ENCODE results near the gene PAFAH1B2.
"Not testable (repeated sequence)": the region's sequence is repeated elsewhere in the genome, so short reads cannot be mapped to it uniquely, and the experiment has no call there.

Gene PAFAH1B2

GRCh38 chr11:117176186-117176585 is 32.1 kb downstream of the PAFAH1B2 start:
- DNase-seq, result no peak

DNA sequence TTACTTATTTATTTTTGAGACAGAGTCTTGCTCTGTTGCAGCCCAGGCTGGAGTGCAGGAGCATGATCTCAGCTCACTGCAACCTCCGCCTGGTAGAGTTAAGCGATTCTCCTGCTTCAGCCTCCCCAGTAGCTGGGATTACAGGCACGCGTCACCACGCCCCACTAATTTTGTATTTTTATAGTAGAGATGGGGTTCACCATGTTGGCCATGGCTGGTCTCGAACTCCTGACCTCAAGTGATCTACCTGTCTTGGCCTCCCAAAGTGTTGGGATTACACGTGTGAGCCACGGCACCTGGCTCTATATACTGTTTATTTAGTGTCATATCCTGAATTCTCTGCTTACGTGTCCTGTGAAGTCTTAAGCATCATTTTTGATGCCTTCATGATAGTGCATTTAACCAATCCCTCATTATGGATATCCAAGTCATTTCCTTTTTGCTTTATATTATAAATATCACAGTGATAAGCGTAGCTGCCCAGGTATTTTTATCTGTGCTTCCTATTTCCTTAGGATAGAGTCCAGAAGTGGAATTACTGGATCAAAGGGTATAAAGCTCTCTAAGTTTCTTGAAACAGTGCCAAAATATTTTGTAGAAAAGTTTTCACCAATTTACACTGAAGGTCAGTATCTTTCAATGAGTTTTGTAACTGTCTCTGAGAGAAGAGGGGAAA is 33.6 kb downstream of the PAFAH1B2 start:
- no peak for DNase-seq

DNA sequence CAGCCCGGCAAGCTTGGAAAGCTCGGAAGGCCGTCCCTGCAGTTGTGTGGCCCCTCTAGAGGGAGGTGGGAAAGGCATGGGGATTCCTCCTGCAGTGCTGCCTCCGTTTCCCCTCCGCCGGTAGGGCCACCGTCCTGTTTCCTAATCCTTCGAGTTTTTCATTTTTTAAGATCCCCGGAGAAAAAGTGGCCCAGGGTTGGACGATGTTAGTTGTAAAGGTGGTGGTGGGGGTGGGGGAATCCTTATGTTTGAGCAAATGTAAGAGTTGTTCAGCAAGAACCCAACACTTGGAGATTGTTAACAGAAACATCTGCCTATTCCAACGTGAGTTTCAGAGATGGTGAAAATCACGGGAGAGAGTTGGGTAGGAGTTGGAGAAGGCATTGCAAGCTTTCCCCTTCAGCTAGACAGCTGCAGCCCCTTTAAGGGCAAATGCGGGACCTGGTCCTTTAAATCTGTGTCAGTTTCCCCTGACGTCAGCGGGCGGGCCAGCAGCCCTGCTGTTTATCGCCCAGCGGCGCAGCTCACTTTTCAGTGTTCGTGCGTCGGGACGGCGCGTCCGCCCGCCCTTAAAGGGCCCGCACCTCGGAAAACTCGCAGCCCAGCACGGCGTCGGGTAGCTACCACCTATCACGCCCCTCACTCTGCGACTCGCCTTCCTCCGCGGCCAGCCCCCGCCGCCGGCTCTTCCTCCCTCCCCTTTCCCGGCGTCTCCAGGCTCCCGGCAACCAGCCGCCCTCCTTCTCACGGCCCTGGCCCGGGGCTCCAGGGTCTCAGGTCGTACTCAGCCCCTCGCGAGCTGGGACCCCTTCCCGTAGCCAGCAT is 34.3 kb downstream of the PAFAH1B2 start, which contains the start of gene SIDT2:
SIDT2 (plus strand) TSS at position 534 of the 825 bp plus-strand sequence. CDS start 521 bp downstream, outside the sequence.
- DNase-seq, result peak; percentile 99

- DNase-seq, result peak; percentile 45
Measured at GRCh38 chr11:117179048-117179999, 35.2 kb downstream of the PAFAH1B2 start.

GRCh38 chr11:117180020-117180419 is 35.9 kb downstream of the PAFAH1B2 start:
- DNase-seq, result no peak

DNA sequence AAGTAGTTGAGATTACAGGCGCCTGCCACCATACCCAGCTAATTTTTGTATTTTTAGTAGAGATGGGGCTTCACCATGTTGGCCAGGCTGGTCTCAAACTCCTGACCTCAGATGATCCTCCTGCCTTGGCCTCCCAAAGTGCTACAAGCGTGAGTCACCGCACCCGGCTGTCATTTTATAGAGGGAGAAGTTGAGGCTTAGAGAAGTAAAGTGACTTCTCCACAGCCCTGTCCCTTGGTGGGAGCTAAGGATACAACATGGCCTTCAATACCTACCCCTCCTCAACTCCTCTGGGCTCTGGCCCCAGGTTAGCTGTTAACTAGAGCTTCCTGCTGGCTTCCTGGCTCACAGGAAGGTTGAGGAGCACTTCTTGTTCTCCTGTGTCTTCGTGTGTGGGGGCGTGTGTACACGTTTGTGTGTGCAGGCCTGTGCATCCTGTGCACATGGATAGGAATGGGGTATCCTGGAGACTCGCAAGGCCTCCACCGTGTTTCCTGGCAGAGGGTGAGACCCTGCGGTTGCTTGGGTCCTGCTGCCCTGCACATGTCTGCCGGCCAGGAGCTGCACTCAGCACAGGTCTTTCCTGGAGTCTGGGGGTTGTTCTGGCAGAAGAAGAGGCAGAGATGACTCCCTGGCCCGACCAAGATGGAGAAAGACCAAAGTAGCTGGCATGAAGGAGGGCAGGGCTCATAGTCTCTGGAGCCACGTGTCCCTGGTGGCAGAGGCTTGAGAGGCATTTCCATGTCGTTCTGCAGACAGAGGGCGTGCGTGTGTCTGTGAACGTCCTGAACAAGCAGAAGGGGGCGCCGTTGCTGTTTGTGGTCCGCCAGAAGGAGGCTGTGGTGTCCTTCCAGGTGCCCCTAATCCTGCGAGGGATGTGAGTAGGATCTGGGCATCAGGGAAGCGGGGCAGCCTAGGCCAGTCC is 36.8 kb downstream of the PAFAH1B2 start:
- DNase-seq, result peak; percentile 60

GRCh38 chr11:117181586-117182550 is 37.8 kb downstream of the PAFAH1B2 start:
- DNase-seq, result no peak

GRCh38 chr11:117182551-117182935 is 38.5 kb downstream of the PAFAH1B2 start:
- no peak for DNase-seq

DNA sequence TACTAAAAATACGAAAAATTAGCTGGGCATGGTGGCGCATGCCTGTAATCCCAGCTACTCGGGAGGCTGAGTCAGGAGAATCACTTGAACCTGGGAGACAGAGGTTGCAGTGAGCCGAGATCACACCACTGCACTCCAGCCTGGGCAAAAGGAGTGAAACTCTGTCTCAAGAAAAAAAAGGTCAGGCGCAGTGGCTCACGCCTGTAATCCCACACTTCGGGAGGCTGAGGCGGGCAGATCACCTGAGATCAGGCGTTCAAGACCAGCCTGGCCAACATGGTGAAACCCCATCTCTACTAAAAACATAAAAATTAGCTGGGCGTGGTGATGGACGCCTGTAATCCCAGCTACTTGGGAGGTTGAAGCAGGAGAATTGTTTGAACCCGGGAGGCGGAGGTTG is 39.1 kb downstream of the PAFAH1B2 start:
- DNase-seq, result not testable (repeated sequence)

- no peak for DNase-seq
Measured at GRCh38 chr11:117183724-117184349, 39.8 kb downstream of the PAFAH1B2 start.

- no peak for DNase-seq
Measured at GRCh38 chr11:117185736-117186430, 41.8 kb downstream of the PAFAH1B2 start.

GRCh38 chr11:117186431-117186761 is 42.3 kb downstream of the PAFAH1B2 start:
- no peak for DNase-seq

- no peak for DNase-seq
Measured at GRCh38 chr11:117187007-117187406, 42.9 kb downstream of the PAFAH1B2 start.

DNA sequence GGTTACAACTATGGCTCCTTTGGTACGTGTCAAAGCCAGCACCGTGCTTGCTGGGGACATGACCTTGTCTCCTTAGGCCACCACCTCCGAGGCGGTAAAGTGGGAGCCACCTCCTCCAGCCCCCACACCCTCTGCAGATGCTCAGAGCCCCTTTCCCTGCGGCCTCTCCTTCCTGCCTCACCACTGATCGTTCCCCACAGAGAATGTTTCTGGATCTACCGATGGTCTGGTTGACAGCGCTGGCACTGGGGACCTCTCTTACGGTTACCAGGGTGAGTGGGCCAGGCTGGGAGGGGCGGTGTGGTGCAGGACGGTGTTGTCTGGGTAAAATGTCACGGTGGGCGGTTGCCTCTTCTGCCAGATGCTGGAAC is 43.3 kb downstream of the PAFAH1B2 start:
- DNase-seq, result no peak

DNA sequence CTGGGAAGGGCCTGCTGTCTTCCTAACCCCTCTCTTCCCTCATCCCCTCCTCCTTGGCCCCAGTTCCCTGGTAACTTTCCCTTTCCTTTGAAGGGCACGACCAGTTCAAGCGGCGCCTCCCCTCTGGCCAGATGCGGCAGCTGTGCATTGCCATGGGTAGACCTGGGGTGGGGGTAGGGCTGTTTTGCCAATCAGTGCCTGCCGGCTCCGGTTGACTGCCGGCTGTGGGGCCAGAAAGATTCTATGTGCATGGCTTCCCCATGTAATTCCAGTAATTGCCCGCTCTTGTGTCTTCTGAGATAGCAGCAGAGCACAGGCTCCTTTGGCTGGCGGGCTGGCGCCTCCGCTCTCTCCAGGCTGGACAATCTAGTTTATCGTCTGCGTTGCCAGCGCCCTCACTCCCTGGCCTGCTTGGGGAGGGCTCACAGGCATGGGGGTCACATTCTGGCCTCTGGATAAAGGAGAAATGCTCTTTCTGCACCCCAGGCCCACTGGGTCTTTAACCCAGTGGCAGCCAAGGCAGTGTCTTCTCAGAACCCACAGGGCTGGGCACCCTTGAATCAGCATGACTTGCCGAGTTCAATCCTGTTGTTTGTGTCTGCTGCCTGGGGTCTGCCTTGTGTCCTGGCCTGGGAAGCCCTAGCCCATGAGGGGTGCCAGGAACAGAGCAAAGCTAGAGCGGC is 43.9 kb downstream of the PAFAH1B2 start:
- no peak for DNase-seq

DNA sequence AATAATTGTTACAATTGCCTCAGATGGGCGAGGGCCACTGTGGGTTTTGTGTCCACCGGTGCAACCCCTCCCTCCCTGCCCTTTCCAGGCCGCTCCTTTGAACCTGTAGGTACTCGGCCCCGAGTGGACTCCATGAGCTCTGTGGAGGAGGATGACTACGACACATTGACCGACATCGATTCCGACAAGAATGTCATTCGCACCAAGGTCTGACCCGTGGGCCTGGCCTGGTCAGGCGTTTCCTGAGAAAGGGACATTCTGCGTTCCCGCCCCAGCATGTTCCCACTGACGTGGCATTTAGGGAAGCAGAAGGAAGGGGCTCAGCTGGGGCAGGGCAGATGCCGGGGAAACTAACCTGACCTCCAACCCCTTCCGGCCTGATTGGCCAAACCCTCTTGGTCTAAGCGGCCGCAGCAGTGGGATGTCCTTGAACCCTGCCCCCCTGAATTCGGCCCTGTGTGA is 44.6 kb downstream of the PAFAH1B2 start:
- no peak for DNase-seq

DNA sequence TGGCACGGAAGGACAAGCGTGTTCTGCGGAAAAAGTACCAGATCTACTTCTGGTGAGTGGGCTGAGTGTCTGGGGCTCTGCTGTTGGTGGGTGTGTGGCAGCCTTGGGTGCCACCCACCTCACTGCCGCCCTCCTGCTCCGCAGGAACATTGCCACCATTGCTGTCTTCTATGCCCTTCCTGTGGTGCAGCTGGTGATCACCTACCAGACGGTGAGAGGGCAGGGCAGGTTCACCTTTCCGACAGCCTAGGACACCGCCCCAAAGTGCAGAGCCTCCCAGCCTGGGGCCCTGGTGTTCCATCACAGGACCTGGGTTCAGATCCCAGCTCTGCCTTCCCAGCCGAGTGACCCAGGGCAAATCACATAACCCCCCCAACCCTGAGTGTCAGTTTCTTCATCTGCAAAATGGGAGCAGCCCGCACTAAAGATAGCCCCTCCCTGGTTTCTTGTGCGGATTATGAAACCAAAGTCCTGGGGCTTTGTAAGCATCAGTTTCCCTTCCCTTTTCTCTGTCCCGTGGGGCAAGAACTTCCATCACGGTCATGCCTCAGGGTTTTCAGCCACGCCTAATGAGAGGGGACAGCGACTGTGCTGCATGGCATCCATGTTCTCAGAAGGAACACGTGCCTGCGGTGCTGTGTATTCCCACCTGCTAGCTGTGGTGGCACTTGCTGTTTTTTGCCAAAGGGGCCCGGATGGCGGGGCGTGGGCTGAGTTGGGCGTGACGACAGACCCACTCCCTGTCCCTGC is 45.3 kb downstream of the PAFAH1B2 start:
- DNase-seq, result no peak

DNA sequence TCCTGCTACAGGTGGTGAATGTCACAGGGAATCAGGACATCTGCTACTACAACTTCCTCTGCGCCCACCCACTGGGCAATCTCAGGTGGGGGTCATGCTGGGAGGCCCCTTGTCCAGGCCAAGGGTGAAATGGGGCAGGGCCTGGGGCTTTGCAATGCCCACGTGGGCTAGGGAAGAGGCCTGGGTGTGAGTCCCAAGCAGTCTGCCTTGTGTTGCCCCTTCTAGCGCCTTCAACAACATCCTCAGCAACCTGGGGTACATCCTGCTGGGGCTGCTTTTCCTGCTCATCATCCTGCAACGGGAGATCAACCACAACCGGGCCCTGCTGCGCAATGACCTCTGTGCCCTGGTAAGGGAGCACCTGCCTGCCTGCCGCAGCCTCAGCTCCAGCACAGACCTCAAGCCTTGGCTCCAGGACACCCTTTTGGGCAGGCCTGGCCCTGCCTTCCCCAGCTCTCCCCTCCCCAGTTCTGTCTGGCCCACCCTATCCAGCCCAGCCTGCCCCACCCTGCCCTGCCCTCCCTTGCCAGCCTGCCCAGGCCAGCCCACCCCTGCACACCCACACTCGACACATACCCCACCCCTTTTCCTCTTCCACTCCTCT is 46.0 kb downstream of the PAFAH1B2 start:
- DNase-seq, result no peak

Measured in NCI-H526 treated with DMSO at 0.1 percent for 48 hours (cell line).